Naive thymus-derived CD8-positive, alpha-beta T cell (primary cell): Measurements from ENCODE around the gene WNT8B. TPM values are rescaled to one million over a fixed set of nuclear protein-coding genes. Genes with fewer than 3 reads are reported as not detected.

ENCODE experiments used
- ATAC-seq, 2 donors: fragments of 150-1000 bp; cut with Tn5 transposase in 1 of 2; sonication (Bioruptor Pico), chemical (Tn5 transposase) in 1 of 2; 1 replicate in 1 of 2; 2 replicates in 1 of 2; pipeline ENCODE4 v1.10.0; 2021; ENCODE audit warnings: mild to moderate bottlenecking in 2 of 2, moderate library complexity in 2 of 2
- POLR2A ChIA-PET: fragments of 350-600 bp; sonication (Branson Sonifier 250); formaldehyde crosslinking; loops from one replicate; lab custom pipeline; 2021; ENCODE audit warnings: antibody characterized with exemption; lab: Charles Lee
- DNase-seq, 10 donors: peaks; one replicate each; pipeline versions ENCODE4 v3.0.0 to v3.0.0-alpha.2; 2020 to 2022
- H3K27ac Mint-ChIP-seq, 10 donors: one replicate each; pipeline ENCODE4 v1.8.0; 2020 to 2022; ENCODE audit warnings: mild to moderate bottlenecking in 10 of 10, mixed read lengths in 10 of 10, moderate library complexity in 4 of 10, inconsistent platforms in 1 of 10
- H3K27me3 Mint-ChIP-seq, 5 donors: one replicate each; pipeline ENCODE4 v1.8.0; 2021 to 2022; ENCODE audit warnings: mixed read lengths in 5 of 5
- H3K36me3 Mint-ChIP-seq, 3 donors: one replicate each; pipeline ENCODE4 v1.8.0; 2020 to 2022; ENCODE audit warnings: mixed read lengths in 3 of 3, mild to moderate bottlenecking in 2 of 3, inconsistent platforms in 1 of 3
- H3K4me1 Mint-ChIP-seq, 4 donors: one replicate each; pipeline ENCODE4 v1.8.0; 2021 to 2022; ENCODE audit warnings: mixed read lengths in 4 of 4
- H3K4me3 Mint-ChIP-seq, 10 donors: one replicate each; pipeline ENCODE4 v1.8.0; 2020 to 2022; ENCODE audit warnings: mild to moderate bottlenecking in 10 of 10, mixed read lengths in 10 of 10, moderate library complexity in 6 of 10, inconsistent platforms in 1 of 10
- H3K9me3 Mint-ChIP-seq, 9 donors: one replicate each; pipeline ENCODE4 v1.8.0; 2020 to 2022; ENCODE audit warnings: mixed read lengths in 9 of 9, mild to moderate bottlenecking in 3 of 9, inconsistent platforms in 1 of 9, moderate library complexity in 1 of 9
- polyA plus RNA-seq, 3 donors: library from polyadenylated mRNA; unstranded; fragments of 300-500 nt; fragmentation: Illumina TruSeq; gene quantifications; one replicate each; pipeline ENCODE4 v1.2.3, GENCODE V29; 2021
- total RNA-seq, 8 experiments: library from RNA in 2 of 8; stranded (reverse) in 2 of 8; gene quantifications; one replicate each; pipeline ENCODE4 v1.2.3 and lab custom pipeline; 2021 to 2026

The WNT8B gene
- total and polyA plus RNA-seq, 5 experiments from 2014 or later: 0.14 to 1.1 (median 0.24) TPM; not detected in 2

- Mint-ChIP-seq H3K9me3 (no peaks in the 10 kb centered on the region), H3K27ac (peak overlapping the region; percentile 47 to 100 (median 90)), H3K4me1 (peaks cover 40 to 87% (median 78%) of the 10 kb centered on the region in 4 donors), H3K36me3 (peaks cover 0 to 31% (median 23%) of the 10 kb centered on the region in 3 donors), H3K4me3 (peak overlapping the region; percentile 50 to 82 (median 66)), H3K27me3 (no peaks in the 10 kb centered on the region)
- no peak for DNase-seq
- no peak for ATAC-seq
- POLR2A ChIA-PET: interaction anchor here (0.5 to 3.6 kb wide), 7 partner anchors 10 to 226 kb away, joined by 3 to 18 read pairs (median 4); partner anchors contain the start of gene HIF1AN
These were observed 45.5 kb downstream of the WNT8B start for GRCh38 chr10:100508266-100508665.

GRCh38 chr10:100508691-100509150 is 45.9 kb downstream of the WNT8B start:
- POLR2A ChIA-PET: interaction anchor here (0.5 to 3.6 kb wide), 8 partner anchors 10 to 227 kb away, joined by 3 to 18 read pairs (median 4); partner anchors contain the start of gene HIF1AN
- no peaks in the 10 kb centered on the region for H3K27me3 Mint-ChIP-seq

DNA sequence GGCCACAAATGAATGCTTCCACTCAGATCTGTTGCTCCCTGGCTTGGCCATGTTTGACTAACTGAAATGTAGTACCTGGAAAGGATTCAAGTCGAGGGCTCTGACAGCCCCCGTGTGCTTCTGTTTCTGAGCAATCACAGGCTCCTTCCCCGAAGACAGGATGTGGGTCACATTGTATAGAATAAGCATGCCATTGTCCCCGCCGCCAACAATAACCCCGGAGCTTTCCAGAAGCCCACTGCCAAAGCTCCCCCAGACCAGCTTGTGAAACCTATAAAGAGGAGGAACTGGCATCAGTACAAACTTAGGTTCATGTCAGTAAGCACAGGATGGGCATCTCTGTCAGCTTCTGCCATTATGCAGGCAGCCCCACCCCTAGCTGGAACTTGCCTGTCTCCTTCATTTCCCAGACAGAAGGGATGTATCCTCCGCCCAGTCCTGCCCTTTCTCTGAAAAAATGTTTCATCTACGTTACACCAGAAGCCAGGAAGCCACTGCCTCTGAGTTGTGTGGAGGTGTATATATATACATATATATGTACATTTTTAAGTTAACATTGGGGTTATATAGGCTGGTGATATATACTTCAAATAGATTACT is 46.5 kb downstream of the WNT8B start:
- H3K4me3 Mint-ChIP-seq: peak overlapping the region; percentile 50 to 82 (median 66)
- POLR2A ChIA-PET: interaction anchor here (0.6 to 3.6 kb wide), 7 partner anchors 9 to 222 kb away, joined by 3 to 18 read pairs (median 4); partner anchors contain the start of gene HIF1AN
- no peaks in the 10 kb centered on the region for H3K27me3 Mint-ChIP-seq
- peak; percentile 14 to 15 for ATAC-seq
- peaks cover 0 to 28% (median 20%) of the 10 kb centered on the region in 3 donors for H3K36me3 Mint-ChIP-seq
- H3K4me1 Mint-ChIP-seq: peaks cover 40 to 87% (median 77%) of the 10 kb centered on the region in 4 donors
- H3K27ac Mint-ChIP-seq: peak overlapping the region; percentile 47 to 100 (median 90)
- H3K9me3 Mint-ChIP-seq: no peaks in the 10 kb centered on the region
- peak in 4 of 10 donors; percentile 25 to 55 (median 42) for DNase-seq

More at GRCh38 chr10:100508691-100509150, 45.9 kb downstream of the WNT8B start:
- Mint-ChIP-seq H3K4me1 (peaks cover 40 to 87% (median 78%) of the 10 kb centered on the region in 4 donors), H3K27ac (peak overlapping the region; percentile 47 to 100 (median 90)), H3K9me3 (no peaks in the 10 kb centered on the region), H3K36me3 (peaks cover 0 to 30% (median 23%) of the 10 kb centered on the region in 3 donors), H3K4me3 (peak overlapping the region; percentile 50 to 82 (median 66))
- DNase-seq (peak in 8 of 10 donors; percentile 30 to 80 (median 66)), ATAC-seq (peak; percentile 46 to 61)

DNA sequence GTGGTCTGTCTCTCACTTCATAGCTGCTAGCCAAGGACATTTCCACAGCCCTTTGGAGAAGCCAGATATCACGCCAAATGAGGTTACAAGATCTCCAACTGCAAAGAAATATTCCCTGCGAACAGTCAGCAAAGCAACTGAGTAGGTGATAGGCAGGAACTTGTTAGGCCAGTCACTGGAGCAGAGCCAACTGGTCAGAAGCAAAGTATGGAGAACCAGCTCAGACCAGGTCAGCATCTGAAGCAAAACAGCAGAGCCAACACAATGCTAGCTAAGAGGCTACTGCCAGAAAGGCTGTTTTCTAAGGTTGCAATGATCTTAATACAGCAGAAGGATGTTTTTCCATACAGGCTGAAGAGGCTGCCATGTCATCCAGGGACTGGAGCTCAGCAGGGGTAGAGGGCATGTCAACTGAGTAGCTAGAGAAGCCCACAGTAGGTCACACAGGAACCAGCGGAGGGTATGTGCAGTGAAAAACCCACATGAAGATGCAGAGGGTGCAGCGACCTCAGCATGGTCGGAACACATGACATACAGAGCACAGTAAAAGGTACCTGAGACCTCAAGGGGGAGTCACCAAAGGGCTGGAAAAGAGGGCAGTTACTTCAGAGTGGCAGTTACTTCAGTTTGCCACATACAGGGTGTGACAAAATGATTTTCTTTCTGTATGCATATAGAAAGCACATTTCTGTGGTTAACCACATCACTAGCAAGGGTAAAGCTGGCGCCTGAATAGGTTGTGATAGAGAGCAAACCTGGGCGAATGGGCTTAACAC is 47.9 kb downstream of the WNT8B start:
- Mint-ChIP-seq H3K27ac (peak overlapping the region; percentile 64 to 100 (median 90)), H3K36me3 (peaks cover 0 to 20% (median 10%) of the 10 kb centered on the region in 3 donors), H3K4me3 (peak overlapping the region; percentile 13 to 83 (median 61)), H3K4me1 (peaks cover 38 to 80% (median 76%) of the 10 kb centered on the region in 4 donors), H3K9me3 (no peaks in the 10 kb centered on the region), H3K27me3 (no peaks in the 10 kb centered on the region)
- POLR2A ChIA-PET: interaction anchor here (0.9 to 3.6 kb wide), 6 partner anchors 15 to 779 kb away, joined by 3 to 18 read pairs (median 4); partner anchors contain the start of genes COX15 and CUTC
- ATAC-seq: peak; percentile 90 to 93
- peak; percentile 33 to 93 (median 80) for DNase-seq

DNA sequence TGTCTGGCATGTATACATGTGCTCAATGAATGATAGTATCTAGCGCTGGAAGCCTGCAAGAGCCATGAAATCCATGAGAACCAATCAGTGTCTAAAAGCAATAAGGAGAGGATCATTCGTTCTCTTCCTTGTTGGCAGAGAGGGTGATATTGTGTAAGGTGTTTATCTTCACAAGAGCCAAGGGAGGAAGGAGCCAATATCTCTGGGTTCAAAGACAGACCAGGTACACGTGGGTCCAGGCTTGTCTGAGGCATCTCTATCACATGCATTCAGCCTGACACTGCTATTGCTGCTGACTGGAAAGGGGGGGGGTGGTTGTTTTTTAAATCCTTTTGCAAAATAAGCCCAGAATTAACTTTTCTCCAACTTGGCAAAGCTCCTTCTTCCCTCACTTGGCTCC is 52.8 kb downstream of the WNT8B start:
- no peak for DNase-seq
- Mint-ChIP-seq H3K27ac (peak overlapping the region in 4 of 10 donors; percentile 37 to 82 (median 54)), H3K4me1 (peaks cover 29 to 68% (median 52%) of the 10 kb centered on the region in 4 donors), H3K27me3 (no peaks in the 10 kb centered on the region), H3K36me3 (peaks cover 0 to 23% (median 4%) of the 10 kb centered on the region in 3 donors), H3K9me3 (no peaks in the 10 kb centered on the region), H3K4me3 (no peak overlapping the region)
- ATAC-seq: no peak
- POLR2A ChIA-PET: no interaction called here

- H3K27me3 Mint-ChIP-seq: no peaks in the 10 kb centered on the region
- H3K4me3 Mint-ChIP-seq: no peak overlapping the region
- peaks cover 0 to 28% (median 4%) of the 10 kb centered on the region in 3 donors for H3K36me3 Mint-ChIP-seq
- H3K4me1 Mint-ChIP-seq: peaks cover 23 to 55% (median 39%) of the 10 kb centered on the region in 4 donors
- POLR2A ChIA-PET: no interaction called here
- ATAC-seq: no peak
- H3K9me3 Mint-ChIP-seq: no peaks in the 10 kb centered on the region
- DNase-seq: no peak
- H3K27ac Mint-ChIP-seq: peak overlapping the region in 2 of 10 donors; percentile 10 to 39
These were observed 54.0 kb downstream of the WNT8B start for GRCh38 chr10:100516847-100517246.

- DNase-seq (peak; percentile 39 to 74 (median 62)), ATAC-seq (peak; percentile 78 to 79)
- Mint-ChIP-seq H3K4me3 (peak overlapping the region in 5 of 10 donors; percentile 21 to 62 (median 48)), H3K4me1 (peaks cover 18 to 41% (median 27%) of the 10 kb centered on the region in 4 donors), H3K27me3 (no peaks in the 10 kb centered on the region), H3K36me3 (peaks cover 0 to 39% (median 8%) of the 10 kb centered on the region in 3 donors), H3K27ac (peak overlapping the region in 9 of 10 donors; percentile 42 to 82 (median 61)), H3K9me3 (no peaks in the 10 kb centered on the region)
- POLR2A ChIA-PET: interaction anchor here (0.6 to 1.7 kb wide), 6 partner anchors 10 to 181 kb away, joined by 3 to 9 read pairs (median 4); partner anchors contain the start of gene NDUFB8
These were observed 56.0 kb downstream of the WNT8B start for GRCh38 chr10:100518761-100519241.

GRCh38 chr10:100519311-100520051 is 56.7 kb downstream of the WNT8B start, which contains the start of gene SEC31B:
TSS of gene SEC31B (minus strand) at chr10:100519861. CDS start at chr10:100516952, 2,909 bp downstream.
- Mint-ChIP-seq H3K27me3 (no peaks in the 10 kb centered on the region), H3K4me1 (peaks cover 18 to 43% (median 27%) of the 10 kb centered on the region in 4 donors), H3K9me3 (no peaks in the 10 kb centered on the region), H3K27ac (peak within 1 kb of the TSS; percentile 42 to 82 (median 62)), H3K4me3 (peak within 1 kb of the TSS in 6 of 10 donors; percentile 20 to 62 (median 44)), H3K36me3 (peaks cover 0 to 42% (median 9%) of the 10 kb centered on the region in 3 donors)
- POLR2A ChIA-PET: interaction anchor here (1.0 to 1.7 kb wide), 4 partner anchors 10 to 85 kb away, joined by 4 to 9 read pairs (median 6); partner anchors contain the start of gene NDUFB8
- no peak for DNase-seq
- ATAC-seq: peak in 1 of 2 donors; percentile 31

GRCh38 chr10:100520811-100521210 is 58.0 kb downstream of the WNT8B start:
- Mint-ChIP-seq H3K27ac (peak overlapping the region in 2 of 10 donors; percentile 22 to 47), H3K9me3 (no peaks in the 10 kb centered on the region), H3K27me3 (no peaks in the 10 kb centered on the region), H3K4me1 (peaks cover 19 to 43% (median 29%) of the 10 kb centered on the region in 4 donors), H3K36me3 (peaks cover 0 to 50% (median 14%) of the 10 kb centered on the region in 3 donors), H3K4me3 (no peak overlapping the region)
- no peak for DNase-seq
- POLR2A ChIA-PET: no interaction called here
- no peak for ATAC-seq

GRCh38 chr10:100522107-100522801 is 59.4 kb downstream of the WNT8B start:
- POLR2A ChIA-PET: interaction anchor here (1.1 kb wide), 1 partner anchor 13 kb away, joined by 4 read pairs; the partner anchor contains the start of gene HIF1AN
- H3K4me1 Mint-ChIP-seq: peaks cover 14 to 43% (median 33%) of the 10 kb centered on the region in 4 donors
- no peaks in the 10 kb centered on the region for H3K9me3 Mint-ChIP-seq
- ATAC-seq (no peak), DNase-seq (no peak)
- no peak overlapping the region for H3K4me3 Mint-ChIP-seq
- H3K36me3 Mint-ChIP-seq: peaks cover 0 to 55% (median 13%) of the 10 kb centered on the region in 3 donors
- H3K27me3 Mint-ChIP-seq: no peaks in the 10 kb centered on the region
- H3K27ac Mint-ChIP-seq: peak overlapping the region in 6 of 10 donors; percentile 1 to 79 (median 12)
